ENCODE data around the gene ZNF287.
A peak's percentile ranks its signal among the peaks of the same experiment; 100 is the strongest.
"Not testable (repeated sequence)": the region's sequence is repeated elsewhere in the genome, so short reads cannot be mapped to it uniquely, and the experiment has no call there.

The ZNF287 gene

DNA sequence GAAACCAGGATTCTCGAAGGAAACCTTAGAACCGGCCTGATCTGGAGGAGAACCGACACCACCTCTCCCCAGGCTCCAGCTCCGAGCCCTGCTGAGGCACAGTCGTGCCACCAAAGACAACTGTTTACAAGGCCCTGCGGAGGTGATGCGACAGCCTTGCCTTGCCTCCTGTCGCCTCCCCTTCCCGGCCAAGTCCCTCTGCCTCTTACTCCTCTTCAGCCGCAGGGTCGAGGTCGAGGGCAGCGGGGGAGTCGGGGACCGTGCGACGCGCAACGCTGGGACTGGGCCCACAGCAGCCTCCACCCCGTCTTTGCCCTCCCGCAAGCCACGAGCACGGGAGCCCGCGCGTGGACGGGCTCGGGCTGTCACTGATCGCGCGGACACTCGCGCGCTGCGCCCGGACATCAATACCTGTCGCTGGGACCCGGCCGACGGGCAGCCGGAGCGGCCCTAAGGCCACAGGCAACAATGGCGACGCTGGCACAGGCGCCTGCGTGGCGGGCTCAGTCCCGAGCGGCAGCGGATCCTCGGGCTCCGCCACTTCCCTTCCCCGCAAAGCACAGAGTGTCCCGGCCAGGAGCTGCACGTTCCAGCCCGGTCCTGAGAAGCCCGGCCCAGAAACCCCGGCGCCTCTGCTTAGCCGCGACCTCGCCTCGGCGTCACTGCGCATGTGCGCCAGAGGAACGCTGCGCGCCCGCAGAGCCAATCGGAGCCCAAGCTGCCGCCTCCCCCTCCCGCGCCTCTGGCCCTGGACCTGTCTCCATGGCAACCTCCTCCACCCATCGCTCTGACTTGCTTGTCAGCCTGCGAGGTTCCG, at the start of gene ZNF287:
TSS of gene ZNF287 (minus strand) at position 664 of the 817 bp plus-strand sequence. CDS start 1,473 bp downstream, outside the sequence.
- DNase-seq (ENCODE audit: low read depth in 1 of 2, low spot score in 1 of 2) = peak; percentile 86 to 87

DNA sequence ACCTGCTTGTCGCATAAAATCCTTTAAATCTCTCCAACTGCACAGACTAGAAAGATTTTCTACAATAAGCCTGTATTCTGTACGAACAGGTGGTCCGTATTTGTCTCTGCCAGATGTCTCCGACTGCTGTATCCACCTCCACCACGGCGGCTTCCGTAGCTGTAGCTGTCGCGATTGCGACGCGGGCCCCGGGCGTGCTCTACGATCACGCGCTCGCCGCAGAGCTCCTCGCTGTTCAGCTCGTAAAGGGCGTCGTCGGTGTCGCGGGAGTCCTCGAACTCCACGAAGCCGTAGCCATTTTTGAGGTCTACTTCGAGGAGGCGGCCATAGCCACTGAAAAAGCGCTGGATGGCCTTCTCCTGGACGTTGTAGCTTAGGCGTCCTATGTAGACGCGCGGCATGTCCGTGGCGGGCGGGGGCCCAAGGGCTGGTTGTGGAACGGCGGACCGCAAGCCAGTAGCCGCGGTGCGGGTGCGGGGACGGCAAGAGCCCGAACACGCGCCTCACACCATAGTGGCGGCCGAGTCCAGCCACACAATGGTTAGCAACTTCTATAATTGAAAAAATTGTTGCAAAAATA, 48.6 kb upstream of the ZNF287 start:
- no peak for DNase-seq (ENCODE audit: low read depth in 1 of 2, low spot score in 1 of 2)

DNA sequence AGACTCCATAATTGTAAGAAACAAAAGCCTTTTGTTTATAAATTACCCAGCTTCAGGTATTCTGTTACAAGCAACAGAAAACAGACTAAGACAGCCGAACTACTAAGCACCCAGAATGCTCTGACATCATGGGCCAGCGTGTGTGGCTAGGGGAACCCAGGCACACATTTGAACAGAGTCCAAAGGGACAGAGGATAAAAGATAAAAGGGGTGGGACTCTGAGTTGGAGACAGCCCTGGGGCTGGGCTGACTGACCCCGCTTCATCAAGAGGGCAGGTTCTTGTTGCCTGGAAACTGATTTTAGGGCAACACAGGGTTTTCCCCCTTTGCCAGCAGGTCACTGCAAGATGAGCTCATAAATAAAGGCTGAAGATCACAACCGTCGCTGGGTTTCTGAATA, 30.5 kb upstream of the ZNF287 start:
- no peak for DNase-seq (ENCODE audit: low read depth in 1 of 2, low spot score in 1 of 2)

DNA sequence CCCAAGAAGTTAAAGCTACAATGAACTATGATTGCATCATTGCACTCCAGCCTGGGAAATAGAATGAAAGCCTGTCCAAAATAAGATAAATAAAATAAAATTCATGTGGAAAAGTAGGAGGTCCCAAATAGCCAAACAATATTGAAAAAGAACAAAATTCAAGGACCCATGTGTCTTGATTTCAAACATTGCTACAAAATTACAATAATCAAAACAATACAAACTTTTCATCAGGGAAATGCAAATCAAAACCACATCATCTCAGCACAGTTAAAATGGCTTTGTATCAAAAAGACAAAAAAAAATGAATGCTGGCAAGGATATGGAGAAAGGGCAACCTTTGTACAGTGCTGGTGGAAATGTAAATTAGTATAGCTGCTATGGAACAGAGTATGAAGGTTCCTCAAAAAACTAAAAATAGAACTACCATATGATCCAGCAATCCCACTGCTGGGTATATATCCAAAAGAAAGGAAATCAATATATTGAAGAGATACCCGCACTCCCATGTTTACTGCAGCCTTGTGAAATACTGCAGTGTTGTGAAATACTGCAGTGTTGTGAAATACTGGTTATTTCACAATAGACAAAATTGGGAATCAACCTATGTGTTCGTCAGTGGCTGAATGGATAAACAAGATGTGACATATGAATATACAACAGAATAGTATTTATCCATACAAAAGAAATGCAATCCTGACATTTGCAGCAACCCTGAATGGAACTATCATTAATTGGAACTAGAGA, 24.5 kb upstream of the ZNF287 start:
- no peak for DNase-seq (ENCODE audit: low read depth in 1 of 2, low spot score in 1 of 2)

DNA sequence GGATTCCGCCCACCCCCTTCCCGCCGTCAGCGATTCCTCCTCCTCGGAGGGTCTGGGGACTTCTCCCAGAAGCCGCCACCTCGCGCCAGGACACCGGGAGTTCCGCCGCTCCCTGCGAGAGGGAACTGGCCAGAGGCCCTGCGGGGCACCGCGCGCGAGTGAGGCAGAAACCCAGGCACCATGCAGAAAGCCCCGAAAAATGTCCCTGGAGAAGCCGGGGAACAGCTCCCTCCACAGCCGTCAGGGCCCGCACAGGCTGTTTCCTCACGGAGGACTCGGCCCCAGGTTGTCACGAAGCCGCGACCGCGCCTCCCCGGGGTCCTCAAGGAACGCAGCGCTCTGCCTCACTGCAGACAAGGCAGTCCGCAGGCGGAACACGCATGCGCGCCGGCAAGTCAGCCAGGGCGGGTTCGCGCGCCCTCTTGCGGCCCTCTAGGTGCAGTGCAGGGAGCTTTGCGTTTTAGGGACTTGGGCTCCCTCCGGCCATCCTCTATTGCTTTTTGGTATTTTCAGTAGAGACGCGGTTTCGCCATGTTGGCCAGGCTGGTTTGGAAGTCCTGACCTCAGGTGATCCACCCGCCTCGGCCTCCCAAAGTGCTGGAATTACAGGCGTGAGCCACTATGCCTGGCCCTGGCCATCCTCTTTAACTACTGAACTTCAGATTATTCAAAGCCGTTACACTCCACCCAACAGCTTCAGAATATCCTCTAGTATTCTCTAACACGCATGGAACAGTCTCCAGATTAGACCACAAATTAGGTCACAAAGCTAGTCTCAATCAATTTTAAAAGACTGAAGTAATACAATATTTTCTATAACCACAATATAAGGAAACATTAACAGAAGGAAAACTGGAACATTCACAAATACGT, 20.3 kb upstream of the ZNF287 start:
- DNase-seq (ENCODE audit: low read depth in 1 of 2, low spot score in 1 of 2) = peak; percentile 85 to 88

DNA sequence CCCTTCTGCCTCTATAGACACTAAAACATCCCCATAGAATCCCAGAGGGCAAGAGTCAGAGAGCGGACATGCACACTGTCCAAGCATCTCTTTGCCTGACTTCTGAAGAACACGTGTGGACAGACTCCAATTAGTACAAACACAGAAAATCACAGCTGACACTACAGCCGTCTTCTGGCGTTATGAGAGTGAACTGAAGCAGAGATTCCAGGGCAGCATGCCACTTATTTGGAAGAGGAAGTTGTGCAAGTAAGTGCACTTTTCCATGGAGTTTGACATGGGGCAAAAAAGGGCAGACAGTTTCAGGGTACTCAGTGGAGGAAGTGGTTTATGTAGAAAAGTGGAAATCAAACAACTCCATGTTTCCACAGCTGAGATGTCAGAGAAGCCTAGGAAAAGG, 16.8 kb upstream of the ZNF287 start:
- no peak for DNase-seq (ENCODE audit: low read depth in 1 of 2, low spot score in 1 of 2)

DNA sequence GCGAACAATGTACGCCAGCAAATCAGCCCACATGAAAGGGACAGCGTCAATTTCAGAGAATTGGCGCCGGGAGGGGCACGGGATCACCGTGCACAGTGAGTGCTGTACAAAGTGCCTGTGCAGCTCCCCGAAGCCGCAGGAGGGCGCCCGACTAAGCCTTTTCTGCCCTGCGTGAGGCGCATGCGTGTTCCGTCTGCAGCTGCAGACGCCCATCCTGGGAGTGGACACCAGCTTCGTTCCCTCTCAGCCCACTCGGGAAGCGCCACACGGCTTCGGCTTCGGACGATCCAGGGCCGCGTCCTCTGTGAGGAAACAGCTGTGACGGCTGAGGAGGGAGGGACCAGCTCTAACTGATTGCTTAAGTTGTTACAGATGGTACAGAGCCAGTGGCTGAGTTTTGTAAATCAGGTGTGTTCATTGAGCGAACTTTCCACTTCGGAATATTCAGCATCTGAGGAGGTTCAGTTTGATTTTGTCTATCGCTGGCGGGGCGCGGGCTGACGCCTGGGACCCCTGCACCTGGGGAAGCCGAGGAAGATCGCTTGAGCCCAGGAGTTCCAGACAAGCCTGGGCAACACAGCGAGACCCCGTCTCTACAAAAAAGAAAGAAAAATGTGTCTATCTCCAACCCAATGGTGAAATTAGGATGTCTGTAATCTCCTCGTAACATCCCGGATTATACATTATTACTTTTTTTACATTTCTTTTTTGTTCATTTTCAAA, 15.4 kb upstream of the ZNF287 start:
- DNase-seq (ENCODE audit: low read depth in 1 of 2, low spot score in 1 of 2) = peak; percentile 84 to 86

DNA sequence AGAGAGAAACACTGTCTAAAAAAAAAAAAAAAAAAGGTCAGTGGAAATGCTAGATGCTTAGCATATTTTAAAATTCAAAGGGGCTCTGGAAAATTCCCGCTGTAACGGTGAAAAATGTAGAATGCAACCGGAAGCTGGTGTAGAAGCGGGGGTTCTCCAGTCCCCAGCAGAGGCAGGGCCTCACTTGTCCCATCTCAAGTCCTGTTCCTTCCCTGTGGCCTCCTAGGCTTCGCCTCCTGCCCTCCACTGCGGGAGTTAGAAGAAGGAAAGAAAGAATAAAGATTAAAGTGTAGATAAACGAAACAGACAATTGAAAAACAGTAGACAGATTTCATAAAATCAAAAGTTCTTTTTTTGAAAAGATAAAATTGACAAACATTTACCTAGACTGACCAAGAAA, 14.8 kb upstream of the ZNF287 start:
- no peak for DNase-seq (ENCODE audit: low read depth in 1 of 2, low spot score in 1 of 2)

DNA sequence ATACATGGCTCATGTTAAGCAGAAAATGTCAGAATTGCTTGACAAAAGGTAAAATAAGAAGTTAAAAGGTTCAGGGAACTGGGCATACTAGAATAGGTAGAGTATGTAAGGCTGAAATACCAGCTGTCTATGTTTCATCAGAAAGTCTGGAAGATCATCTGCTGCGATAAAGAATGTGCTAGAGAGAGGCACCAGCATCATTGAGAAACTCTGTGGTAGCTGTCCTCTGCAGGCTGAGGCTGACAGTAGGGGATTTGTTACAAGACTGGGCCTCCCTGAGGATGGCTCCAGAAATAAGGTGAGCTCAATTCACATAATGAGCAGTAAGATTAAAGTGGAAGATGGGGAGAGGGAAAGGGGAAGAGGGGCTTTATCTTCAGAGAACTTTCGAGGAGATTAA, 4.5 kb upstream of the ZNF287 start:
- DNase-seq (ENCODE audit: low read depth in 1 of 2, low spot score in 1 of 2) = no peak

DNA sequence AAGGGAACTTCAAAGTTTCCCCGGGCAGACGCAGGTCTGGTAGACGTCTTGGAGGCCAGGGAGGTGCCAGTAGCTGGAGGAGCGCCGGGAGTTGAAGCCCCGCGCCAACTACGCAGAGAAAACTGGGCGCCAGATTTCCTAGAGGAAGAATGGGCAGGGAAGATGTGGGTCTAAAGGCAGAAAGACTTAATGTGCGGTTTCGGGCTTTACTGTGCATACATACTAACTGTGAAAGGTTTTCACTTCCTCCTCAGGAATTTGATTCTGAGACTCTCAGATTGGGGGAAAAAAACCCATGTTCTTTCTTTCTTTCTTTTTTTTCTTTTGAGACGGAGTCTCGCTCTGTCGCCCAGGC, 331 bp upstream of the ZNF287 start:
- DNase-seq (ENCODE audit: low read depth in 1 of 2, low spot score in 1 of 2) = no peak

DNA sequence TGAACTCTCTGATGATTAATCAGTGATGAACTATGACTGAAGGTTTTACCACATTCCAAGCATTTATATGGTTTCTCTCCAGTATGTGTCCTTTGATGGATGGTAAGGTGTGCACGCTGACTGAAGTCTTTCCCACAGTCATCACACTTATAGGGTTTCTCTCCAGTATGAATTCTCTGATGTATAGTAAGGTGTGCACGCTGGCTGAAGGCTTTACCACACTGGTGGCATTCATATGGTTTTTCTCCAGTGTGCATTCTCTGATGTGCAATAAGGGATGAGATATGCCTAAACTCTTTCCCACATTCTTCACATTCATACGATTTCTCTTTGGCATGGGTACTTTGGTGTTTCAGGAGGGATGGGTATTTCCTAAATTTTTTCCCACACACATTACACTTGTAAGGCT, 16.4 kb downstream of the ZNF287 start:
- no peak for DNase-seq (ENCODE audit: low read depth in 1 of 2, low spot score in 1 of 2)

DNA sequence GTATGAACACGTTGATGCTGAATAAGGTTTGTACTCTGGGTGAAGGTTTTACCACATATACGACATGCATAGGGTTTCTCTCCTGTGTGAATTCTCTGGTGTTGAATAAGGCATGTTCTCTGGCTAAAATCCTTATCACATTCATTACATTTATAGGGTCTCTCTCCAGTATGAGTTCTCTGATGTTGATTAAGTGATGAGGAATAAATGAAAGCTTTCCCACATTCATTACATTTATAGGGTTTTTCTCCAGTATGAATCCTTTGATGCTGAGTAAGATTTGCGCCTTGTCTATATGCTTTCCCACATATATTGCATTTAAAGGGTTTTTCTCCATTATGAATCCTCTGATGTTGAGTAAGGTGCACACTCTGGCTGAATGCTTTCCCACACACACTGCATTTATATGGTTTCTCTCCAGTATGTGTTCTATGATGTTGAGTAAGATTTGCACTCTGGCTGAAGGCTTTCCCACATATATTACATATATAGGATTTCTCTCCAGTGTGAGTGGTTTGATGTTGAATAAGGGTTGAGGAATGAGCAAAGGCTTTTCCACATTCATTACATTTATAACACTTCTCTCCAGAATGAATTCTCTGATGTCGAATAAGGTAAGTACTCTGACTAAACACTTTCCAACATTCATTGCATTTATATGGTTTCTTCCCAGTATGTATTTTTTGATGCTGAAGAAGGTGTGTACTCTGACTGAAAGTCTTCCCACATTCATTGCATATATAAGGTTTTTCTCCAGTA, 16.9 kb downstream of the ZNF287 start:
- DNase-seq (ENCODE audit: low read depth in 1 of 2, low spot score in 1 of 2) = no peak

DNA sequence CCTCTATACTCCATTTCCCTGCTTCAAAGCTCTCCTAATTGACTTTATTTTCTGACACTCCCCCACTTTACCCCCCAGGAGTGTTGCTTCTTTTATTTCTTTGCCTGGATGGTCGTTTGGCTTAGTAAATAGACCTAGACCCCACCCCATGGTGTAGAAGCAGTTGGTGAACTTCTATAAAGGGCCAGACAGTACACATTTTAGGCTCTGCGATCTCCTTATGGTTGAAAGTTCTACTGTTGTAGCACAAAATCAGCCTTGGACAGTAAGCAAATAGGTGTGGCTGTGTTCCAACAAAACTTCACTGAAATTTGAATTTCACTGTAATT, 31.9 kb downstream of the ZNF287 start:
- DNase-seq (ENCODE audit: low read depth in 1 of 2, low spot score in 1 of 2) = no peak

DNA sequence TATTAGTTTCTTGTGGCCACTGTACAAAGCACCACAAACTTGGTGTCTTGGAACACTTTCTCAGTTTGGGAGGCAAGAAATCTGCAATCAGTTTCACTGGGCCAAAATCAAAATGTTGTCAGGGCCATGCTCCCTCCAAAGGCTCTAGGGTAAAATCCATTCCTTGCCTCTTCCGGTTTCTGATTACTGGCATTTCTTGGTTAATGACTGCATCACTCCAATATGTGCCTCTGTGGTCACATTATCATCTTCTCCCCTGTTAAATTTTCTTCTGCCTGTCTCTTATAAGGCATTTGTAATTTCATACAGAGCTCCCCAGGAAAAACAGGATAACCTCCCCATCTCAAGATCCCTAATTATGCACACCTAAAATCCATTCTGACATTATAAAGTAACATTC, 34.8 kb downstream of the ZNF287 start:
- DNase-seq (ENCODE audit: low read depth in 1 of 2, low spot score in 1 of 2) = no peak

DNA sequence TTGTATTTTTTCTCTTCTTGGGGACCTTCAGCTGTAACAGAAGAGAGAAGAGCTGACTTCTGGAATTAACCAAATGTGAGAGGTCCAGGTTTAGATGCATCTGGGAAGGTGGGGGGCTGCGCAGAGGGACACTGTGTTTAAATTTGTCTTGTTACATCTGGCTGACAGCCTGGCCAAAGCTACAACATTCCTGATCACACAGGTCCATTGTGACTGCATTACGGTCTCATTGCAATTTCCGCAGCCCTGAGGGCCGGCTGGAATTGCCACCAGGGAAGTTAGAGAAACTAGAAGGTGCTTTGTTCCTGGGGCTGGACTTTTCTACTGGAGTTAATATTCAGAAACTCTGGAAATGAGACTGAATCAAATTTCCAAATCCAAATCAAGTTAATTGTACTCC, 39.1 kb downstream of the ZNF287 start:
- DNase-seq (ENCODE audit: low read depth in 1 of 2, low spot score in 1 of 2) = no peak

DNA sequence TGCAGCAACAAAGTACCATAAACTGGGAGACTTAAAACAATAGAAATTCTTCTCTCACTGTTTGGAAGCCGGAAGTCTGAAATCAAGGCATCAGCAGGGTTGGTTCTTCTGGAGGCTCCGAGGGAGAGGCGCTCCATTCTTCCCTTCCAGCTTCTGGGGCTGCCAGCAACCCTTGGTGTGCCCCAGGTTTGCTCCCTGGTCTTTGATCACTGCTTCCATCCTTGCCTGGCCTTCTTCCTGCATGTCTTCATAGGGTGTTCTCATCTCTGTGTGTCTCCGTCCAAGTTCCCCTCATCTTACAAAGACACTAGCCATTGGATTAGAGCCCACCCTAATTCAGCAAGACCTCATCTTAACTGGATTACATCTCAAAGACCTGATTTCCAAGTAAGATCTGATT, 41.7 kb downstream of the ZNF287 start:
- DNase-seq (ENCODE audit: low read depth in 1 of 2, low spot score in 1 of 2) = no peak

DNA sequence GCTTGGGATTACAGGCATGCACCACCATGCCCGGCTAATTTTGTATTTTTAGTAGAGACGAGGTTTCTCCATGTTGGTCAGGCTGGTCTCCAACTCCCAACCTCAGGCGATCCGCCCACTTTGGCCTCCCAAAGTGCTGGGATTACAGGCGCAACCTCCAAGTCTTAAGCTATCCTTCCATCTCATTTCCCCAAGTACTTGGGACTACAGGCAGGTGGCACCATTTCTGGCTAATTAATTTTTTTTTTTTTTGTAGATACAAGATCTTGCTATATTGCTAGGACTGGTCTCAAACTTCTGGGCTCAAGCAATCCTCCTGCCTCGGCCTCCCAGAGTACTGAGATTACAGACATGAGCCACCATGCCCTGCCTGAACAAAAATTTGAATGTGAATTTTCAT, 43.4 kb downstream of the ZNF287 start:
- DNase-seq (ENCODE audit: low read depth in 1 of 2, low spot score in 1 of 2) = not testable (repeated sequence)

DNA sequence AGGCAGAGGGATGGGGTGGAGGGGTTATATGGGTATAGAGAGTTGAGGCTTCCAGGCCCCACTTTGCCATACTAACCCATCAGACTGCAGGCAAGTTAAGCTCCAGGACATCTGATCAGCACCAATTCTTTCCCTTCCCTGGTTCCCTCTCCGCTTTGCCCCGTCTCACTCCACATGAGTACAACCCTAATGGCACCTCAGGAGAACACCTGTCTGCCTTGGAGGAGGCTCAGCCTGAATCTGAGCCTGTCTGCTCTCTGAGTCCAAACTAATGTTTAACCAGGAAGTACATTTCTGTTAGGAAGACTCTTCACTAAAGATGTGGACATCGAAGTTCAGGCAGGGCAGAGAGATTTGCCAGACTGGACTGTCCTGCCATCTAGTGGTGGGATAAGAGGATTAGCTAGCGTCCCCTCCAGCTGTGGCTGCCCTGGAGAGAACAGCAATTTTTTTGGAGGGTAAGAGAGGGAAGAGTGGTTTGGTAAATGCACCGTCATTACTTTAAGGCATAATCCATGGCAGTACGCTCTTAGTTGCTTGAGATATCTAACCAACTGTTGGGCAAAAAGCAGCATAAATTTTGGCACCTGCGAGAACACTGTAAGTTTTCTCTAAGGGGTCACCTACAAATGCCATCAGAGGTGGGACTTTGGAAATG, 47.8 kb downstream of the ZNF287 start:
- peak; percentile 11 to 13 for DNase-seq (ENCODE audit: low read depth in 1 of 2, low spot score in 1 of 2)

DNA sequence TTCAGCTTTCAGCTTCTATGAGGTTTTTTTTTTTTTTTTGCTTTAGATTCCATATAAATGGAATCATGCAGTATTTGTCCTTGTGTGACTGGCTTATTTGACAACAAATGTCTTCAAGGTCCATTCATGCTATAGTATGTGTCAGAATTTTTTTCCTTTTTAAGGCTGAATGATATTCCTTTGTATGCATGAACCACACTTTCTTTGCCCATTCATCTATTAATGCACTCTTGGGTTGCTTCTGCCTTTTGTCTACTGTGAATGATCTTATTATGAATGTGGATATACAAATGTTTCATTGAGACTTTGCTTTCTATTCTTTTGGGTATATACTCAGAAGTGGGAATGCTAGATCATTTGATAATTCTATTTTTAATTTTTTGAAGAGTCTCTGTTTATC, 50.0 kb downstream of the ZNF287 start:
- no peak for DNase-seq (ENCODE audit: low read depth in 1 of 2, low spot score in 1 of 2)

DNA sequence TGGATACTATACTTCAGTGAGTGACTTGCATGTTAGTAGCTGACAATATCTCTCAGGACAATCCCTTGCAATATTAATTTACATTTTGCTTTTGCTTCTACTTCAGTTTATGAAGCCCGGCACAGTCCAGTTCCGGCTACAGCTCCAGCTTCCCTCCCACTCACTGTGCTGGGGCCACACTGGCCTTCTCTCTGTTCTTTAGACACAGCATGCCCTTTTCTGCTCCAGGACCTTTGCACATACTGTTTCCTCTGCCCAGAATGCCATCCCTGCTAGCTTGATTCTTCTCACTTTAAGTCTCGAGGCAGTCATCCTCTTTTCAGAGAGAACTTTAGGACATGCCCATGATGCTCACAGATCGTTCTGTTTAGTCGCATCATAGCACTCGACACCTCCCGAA, 51.5 kb downstream of the ZNF287 start:
- DNase-seq (ENCODE audit: low read depth in 1 of 2, low spot score in 1 of 2) = no peak

All from stimulated activated CD4-positive, alpha-beta T cell treated with anti-CD3 and anti-CD28 coated beads, Interleukin-15, amount 100 ng/mL, for 1 hour (primary cell).